Measurements from ENCODE around the gene RASIP1. TPM values are rescaled to one million over a fixed set of nuclear protein-coding genes. Genes with fewer than 3 reads are reported as not detected.

The RASIP1 gene
- total RNA-seq, 1 donor from 2014 or later = 2.4 TPM

- Histone ChIP-seq H3K36me3 (ENCODE audit: control insufficient read depth, insufficient read depth, low read length) (no peaks in the 10 kb centered on the region), H3K27me3 (ENCODE audit: control insufficient read depth, insufficient read depth, low read length) (no peaks in the 10 kb centered on the region), H3K4me3 (ENCODE audit: low read depth, low read length) (peak overlapping the region; percentile 56)
- TF ChIP-seq CTCF (IDR thresholded peaks at IDR 0.05; ENCODE audit: insufficient read depth, low read length, severe bottlenecking) = no peak
- DNase-seq (ENCODE audit: low read depth) = no peak
- no peak for FAIRE-seq
Measured at GRCh38 chr19:48714759-48715675, 25.4 kb downstream of the RASIP1 start.

GRCh38 chr19:48713864-48714755 lies 26.3 kb downstream of the RASIP1 start:
- DNase-seq (ENCODE audit: low read depth) (peak; percentile 97), FAIRE-seq (no peak)
- H3K4me3 ChIP-seq (ENCODE audit: low read depth, low read length) = peak overlapping the region; percentile 56
- TF ChIP-seq CTCF (IDR thresholded peaks at IDR 0.05; ENCODE audit: insufficient read depth, low read length, severe bottlenecking) = no peak
- H3K36me3 ChIP-seq (ENCODE audit: control insufficient read depth, insufficient read depth, low read length) = no peaks in the 10 kb centered on the region
- no peaks in the 10 kb centered on the region for H3K27me3 ChIP-seq (ENCODE audit: control insufficient read depth, insufficient read depth, low read length)

- peak; percentile 35 for TF ChIP-seq CTCF (IDR thresholded peaks at IDR 0.05; ENCODE audit: insufficient read depth, low read length, severe bottlenecking)
Measured at GRCh38 chr19:48713041-48713863, 27.2 kb downstream of the RASIP1 start.

GRCh38 chr19:48711106-48711662 lies 29.2 kb downstream of the RASIP1 start:
- H3K4me3 ChIP-seq (ENCODE audit: low read depth, low read length) = no peak overlapping the region
- no peak for FAIRE-seq
- no peak for TF ChIP-seq CTCF (IDR thresholded peaks at IDR 0.05; ENCODE audit: insufficient read depth, low read length, severe bottlenecking)

More at GRCh38 chr19:48713041-48713863, 27.2 kb downstream of the RASIP1 start:
- Histone ChIP-seq H3K27me3 (ENCODE audit: control insufficient read depth, insufficient read depth, low read length) (no peaks in the 10 kb centered on the region), H3K4me3 (ENCODE audit: low read depth, low read length) (peak overlapping the region; percentile 51), H3K36me3 (ENCODE audit: control insufficient read depth, insufficient read depth, low read length) (no peaks in the 10 kb centered on the region)
- no peak for DNase-seq (ENCODE audit: low read depth)
- FAIRE-seq = no peak

GRCh38 chr19:48708471-48708870 lies 31.9 kb downstream of the RASIP1 start:
- TF ChIP-seq CTCF (IDR thresholded peaks at IDR 0.05; ENCODE audit: insufficient read depth, low read length, severe bottlenecking) = no peak
- no peak for FAIRE-seq
- Histone ChIP-seq H3K27me3 (ENCODE audit: control insufficient read depth, insufficient read depth, low read length) (no peaks in the 10 kb centered on the region), H3K36me3 (ENCODE audit: control insufficient read depth, insufficient read depth, low read length) (no peaks in the 10 kb centered on the region), H3K4me3 (ENCODE audit: low read depth, low read length) (no peak overlapping the region)
- no peak for DNase-seq (ENCODE audit: low read depth)

More at GRCh38 chr19:48711106-48711662, 29.2 kb downstream of the RASIP1 start:
- no peaks in the 10 kb centered on the region for H3K36me3 ChIP-seq (ENCODE audit: control insufficient read depth, insufficient read depth, low read length)
- H3K27me3 ChIP-seq (ENCODE audit: control insufficient read depth, insufficient read depth, low read length) = no peaks in the 10 kb centered on the region
- no peak for DNase-seq (ENCODE audit: low read depth)

All from bronchial epithelial cell (primary cell).